PC-9 (cell line): ENCODE measurements around the gene NME9. TPM values are rescaled to one million over a fixed set of nuclear protein-coding genes. Genes with fewer than 3 reads are reported as not detected.

Experiments used
- BruUV-seq: library from RNA; stranded (reverse); fragments of 400-500 nt; replicated peaks from 2 replicates; lab custom pipeline; 2021; lab: Mats Ljungman, UMichigan
- CTCF ChIA-PET: fragments of 300-600 bp; sonication (Branson Sonifier 250); formaldehyde crosslinking; loops from one replicate; lab custom pipeline; 2022; ENCODE audit warnings: antibody characterized with exemption; lab: Charles Lee
- POLR2A ChIA-PET: fragments of 300-600 bp; sonication (Branson Sonifier 250); formaldehyde crosslinking; loops from one replicate; lab custom pipeline; 2022; ENCODE audit warnings: antibody characterized with exemption; ENCODE audit not compliant: unreplicated experiment; lab: Charles Lee
- DNase-seq, 2 experiments: peaks; one replicate each; pipeline versions ENCODE4 v3.0.0 to v3.0.0-alpha.2; 2015 to 2022; ENCODE audit warnings: mixed read lengths in 1 of 2
- H2AFZ ChIP-seq: fragments of 200-600 bp; sonication (generic); 2 replicates; pipeline ENCODE4 v1.8.1; 2017; ENCODE audit warnings: antibody characterized with exemption
- H3F3A ChIP-seq: fragments of 200-600 bp; sonication (generic); 2 replicates; pipeline ENCODE4 v1.8.1; 2017; ENCODE audit warnings: antibody characterized with exemption, mild to moderate bottlenecking, low read depth; ENCODE audit not compliant: insufficient read depth
- H3K27ac ChIP-seq: fragments of 200-600 bp; sonication (generic); 2 replicates; pipeline ENCODE4 v1.6.1; 2016; ENCODE audit warnings: mixed run types
- H3K27me3 ChIP-seq: fragments of 200-600 bp; sonication (generic); 2 replicates; pipeline ENCODE4 v1.6.1; 2016; ENCODE audit warnings: low read depth, mixed run types; ENCODE audit not compliant: insufficient read depth
- H3K36me3 ChIP-seq: fragments of 200-600 bp; sonication (generic); 2 replicates; pipeline ENCODE4 v1.6.1; 2016; ENCODE audit warnings: low read depth, mixed run types
- H3K4me1 ChIP-seq: fragments of 200-600 bp; sonication (generic); replicated peaks from 2 replicates; pipeline ENCODE4 v1.6.1; 2016; ENCODE audit warnings: mixed run types; ENCODE audit not compliant: insufficient read depth
- H3K4me2 ChIP-seq: fragments of 200-600 bp; sonication (generic); 2 replicates; pipeline ENCODE4 v1.6.1; 2017; ENCODE audit warnings: mixed run types
- H3K4me3 ChIP-seq: fragments of 200-600 bp; sonication (generic); 2 replicates; pipeline ENCODE4 v1.6.1; 2016; ENCODE audit warnings: mixed run types
- H3K79me2 ChIP-seq: fragments of 200-600 bp; sonication (generic); 2 replicates; pipeline ENCODE4 v1.6.1; 2017; ENCODE audit warnings: low read depth, mixed run types
- H3K9me2 ChIP-seq: fragments of 200-600 bp; sonication (generic); 2 replicates; pipeline ENCODE4 v1.8.1; 2017; ENCODE audit warnings: mild to moderate bottlenecking; ENCODE audit not compliant: insufficient read depth
- H3K9me3 ChIP-seq: fragments of 200-600 bp; sonication (generic); 2 replicates; pipeline ENCODE4 v1.8.1; 2016; ENCODE audit warnings: low read depth; ENCODE audit not compliant: insufficient read depth
- H4K20me1 ChIP-seq: fragments of 200-600 bp; sonication (generic); 2 replicates; pipeline ENCODE4 v1.8.1; 2017; ENCODE audit not compliant: insufficient read depth
- CTCF ChIP-seq: fragments of 200-600 bp; sonication (generic); conservative IDR thresholded peaks from 2 replicates; pipeline ENCODE4 v1.6.1; 2017; ENCODE audit warnings: mixed run types, antibody characterized with exemption, mild to moderate bottlenecking, moderate library complexity
- EZH2 ChIP-seq: fragments of 200-600 bp; sonication (generic); IDR thresholded peaks from 2 replicates; pipeline ENCODE4 v1.8.0; 2017; ENCODE audit warnings: antibody characterized with exemption, low read depth
- intact Hi-C: fragments of 100-400 bp; cut with micrococcal nuclease; formaldehyde crosslinking; loops from one replicate; pipeline ENCODE4 v1.10.0; 2022; ENCODE audit not compliant: unreplicated experiment
- total RNA-seq: library from RNA; stranded (reverse); gene quantifications from 2 replicates; pipeline ENCODE4 v1.2.3, GENCODE V29; 2021

The NME9 gene
- total RNA-seq, 1 experiment from 2014 or later: not detected

- no peak overlapping the region for H3K4me3 ChIP-seq
- no peaks in the 10 kb centered on the region; the same call in 1 of the 2 replicates for H4K20me1 ChIP-seq
- no peaks in the 10 kb centered on the region; the same call in 1 of the 2 replicates for H3K36me3 ChIP-seq
- no peaks in the 10 kb centered on the region for H3K79me2 ChIP-seq
- H3K4me1 ChIP-seq: no peaks in the 10 kb centered on the region
- POLR2A ChIA-PET: no interaction called here
- H3K27me3 ChIP-seq: no peaks in the 10 kb centered on the region
- no peak for DNase-seq
- no peak overlapping the region for H3K27ac ChIP-seq
- no peak overlapping the region for H2AFZ ChIP-seq
- no peaks in the 10 kb centered on the region for H3K9me3 ChIP-seq
- no peak for TF ChIP-seq CTCF
- no TSS peak for BruUV-seq
- CTCF ChIA-PET: interaction anchor here (0.6 kb wide), 1 partner anchor 79 kb away, joined by 8 read pairs; no protein-coding TSS in a partner anchor
- H3K9me2 ChIP-seq: no peaks in the 10 kb centered on the region
- no peak overlapping the region for H3K4me2 ChIP-seq
- intact Hi-C loops: no loop called here
- no peaks in the 10 kb centered on the region; the same call in 1 of the 2 replicates for H3F3A ChIP-seq
Measured at GRCh38 chr3:138267083-138267482, 62.6 kb downstream of the NME9 start.

GRCh38 chr3:138265745-138266144, 63.9 kb downstream of the NME9 start:
- no peaks in the 10 kb centered on the region for H3K9me3 ChIP-seq
- H3K9me2 ChIP-seq: no peaks in the 10 kb centered on the region
- H3K36me3 ChIP-seq: no peaks in the 10 kb centered on the region
- H2AFZ ChIP-seq: no peak overlapping the region
- intact Hi-C loops: no loop called here
- H3K79me2 ChIP-seq: no peaks in the 10 kb centered on the region
- H3K4me2 ChIP-seq: no peak overlapping the region
- no TSS peak for BruUV-seq
- no peak for TF ChIP-seq CTCF
- no peak for TF ChIP-seq EZH2
- no peak for DNase-seq
- no peaks in the 10 kb centered on the region; the same call in 1 of the 2 replicates for H4K20me1 ChIP-seq
- H3K27me3 ChIP-seq: no peaks in the 10 kb centered on the region
- H3F3A ChIP-seq: no peaks in the 10 kb centered on the region; the same call in 1 of the 2 replicates
- H3K4me3 ChIP-seq: no peak overlapping the region
- H3K4me1 ChIP-seq: no peaks in the 10 kb centered on the region
- ChIA-PET CTCF (no interaction called here), POLR2A (no interaction called here)
- H3K27ac ChIP-seq: no peak overlapping the region

- H2AFZ ChIP-seq: no peak overlapping the region
- DNase-seq: no peak
- CTCF ChIA-PET: no interaction called here
- H3K9me2 ChIP-seq: no peaks in the 10 kb centered on the region
- H3K4me3 ChIP-seq: no peak overlapping the region
- no peaks in the 10 kb centered on the region for H3K36me3 ChIP-seq
- no peaks in the 10 kb centered on the region for H3K27me3 ChIP-seq
- no peaks in the 10 kb centered on the region for H3K9me3 ChIP-seq
- no peaks in the 10 kb centered on the region for H4K20me1 ChIP-seq
- H3K27ac ChIP-seq: no peak overlapping the region
- no peaks in the 10 kb centered on the region for H3K4me1 ChIP-seq
- TF ChIP-seq EZH2: no peak
- no peak for TF ChIP-seq CTCF
- no peaks in the 10 kb centered on the region for H3K79me2 ChIP-seq
- H3K4me2 ChIP-seq: no peak overlapping the region
- intact Hi-C loops: no loop called here
- BruUV-seq: no TSS peak
- POLR2A ChIA-PET: no interaction called here
- no peaks in the 10 kb centered on the region; the same call in 1 of the 2 replicates for H3F3A ChIP-seq
Measured at GRCh38 chr3:138263104-138263503, 66.5 kb downstream of the NME9 start.
